Activated CD8-positive, alpha-beta memory T cell treated with anti-CD3 and anti-CD28 coated beads for 1 hour (primary cell): ENCODE data around the gene ALPI.

ENCODE experiments used
- DNase-seq, 2 donors: peaks; one replicate each; pipeline ENCODE4 v3.0.0-alpha.2; 2020; ENCODE audit warnings: low read depth in 1 of 2; ENCODE audit errors: extremely low read depth in 1 of 2

Gene ALPI

DNA sequence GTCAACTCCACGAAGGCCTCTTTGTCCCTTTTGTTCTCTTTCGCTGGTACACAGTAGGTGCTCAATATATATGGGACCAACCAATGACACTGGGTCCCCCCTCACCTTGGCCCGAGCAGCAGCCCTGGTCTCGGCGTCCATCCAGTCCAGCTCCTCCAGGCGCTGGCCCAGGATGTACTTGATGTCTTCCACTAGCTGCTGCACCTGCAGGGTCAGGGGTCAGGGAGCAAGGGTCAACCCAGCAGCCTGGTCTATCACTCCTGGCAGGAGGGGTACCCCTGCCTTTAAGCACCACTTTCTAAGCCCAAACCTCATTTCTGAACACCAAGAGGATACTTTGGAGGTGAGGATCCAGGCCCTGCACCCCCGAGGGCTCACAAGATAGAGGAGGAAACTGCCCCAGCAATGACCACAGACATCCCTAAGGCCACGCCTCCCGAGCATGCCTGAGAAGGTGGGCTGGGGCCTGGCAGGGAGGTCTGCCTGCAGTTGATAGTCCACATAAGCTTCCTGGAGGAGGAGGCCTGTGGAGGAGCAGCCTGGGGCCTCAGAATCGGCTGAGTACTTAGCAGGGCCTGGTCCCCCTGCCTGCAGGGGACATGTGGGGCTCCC, 27.5 kb downstream of the ALPI start:
- DNase-seq: no peak

DNA sequence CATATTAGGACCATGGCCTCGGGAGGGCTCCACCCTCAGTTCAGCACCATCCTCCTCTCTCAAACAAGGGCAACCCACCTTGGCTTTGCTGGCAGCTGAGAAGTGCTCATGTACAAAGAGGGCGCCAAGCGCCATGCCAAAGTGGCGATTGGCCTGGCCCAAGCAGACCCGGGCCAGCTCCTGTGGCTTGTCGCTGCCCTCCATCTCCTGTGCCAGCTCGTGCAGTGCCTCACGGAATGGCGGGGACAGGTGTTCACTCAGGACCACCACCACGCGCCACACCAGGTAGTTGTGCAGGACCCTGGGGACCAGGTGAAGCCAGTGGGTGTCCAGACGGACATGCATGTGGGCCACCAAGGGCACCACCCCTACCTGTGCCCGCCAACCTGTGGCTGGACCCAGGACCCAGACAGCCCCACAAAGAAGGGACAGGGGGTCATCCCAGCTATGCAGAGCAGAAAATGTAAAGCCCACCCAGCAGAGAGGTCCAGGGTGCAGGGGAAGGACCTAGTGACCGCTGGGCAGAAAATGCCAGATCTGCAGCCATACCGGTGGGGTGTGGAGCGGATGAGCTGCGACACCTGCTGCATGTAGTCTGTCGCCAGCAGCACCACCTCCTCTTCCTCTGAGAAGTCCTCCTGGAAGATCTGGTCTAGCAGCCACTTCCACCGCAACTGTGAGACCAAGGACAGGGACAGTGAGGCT, 28.1 kb downstream of the ALPI start:
- DNase-seq: no peak

DNA sequence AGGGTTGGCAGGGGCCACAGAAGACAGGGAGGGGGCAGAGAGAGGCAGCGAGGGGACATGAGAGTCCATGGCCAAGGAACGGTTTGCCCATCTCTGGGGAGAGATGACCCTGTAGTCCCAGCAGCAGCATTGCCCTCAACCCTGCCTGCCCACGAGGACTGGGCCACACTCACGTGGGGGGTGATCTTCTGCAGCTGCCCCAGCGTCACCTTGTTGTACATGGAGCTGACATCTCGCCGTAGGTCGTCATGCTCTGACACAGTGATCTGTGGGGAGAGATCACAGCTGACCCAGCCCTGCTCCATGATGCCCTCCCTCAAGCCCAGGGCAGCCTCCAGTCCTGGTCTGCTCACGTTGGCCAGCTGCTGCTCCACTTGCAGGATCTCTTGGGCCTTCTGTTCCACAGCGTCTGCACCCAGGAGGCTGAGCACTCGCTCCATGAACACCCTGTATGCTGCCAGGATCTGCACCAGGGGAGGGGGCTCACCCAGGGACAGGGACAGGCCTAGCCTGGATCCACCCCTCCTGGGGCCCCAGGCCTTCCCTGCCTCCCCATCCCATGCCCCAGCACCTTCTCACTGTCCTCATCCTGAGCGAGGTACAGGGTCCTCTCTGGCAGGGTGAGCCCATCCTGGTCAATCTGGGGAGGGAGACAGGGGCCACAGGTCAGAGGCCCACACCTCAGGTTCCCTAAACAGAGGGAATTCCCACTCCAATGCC, 28.8 kb downstream of the ALPI start:
- no peak for DNase-seq

DNA sequence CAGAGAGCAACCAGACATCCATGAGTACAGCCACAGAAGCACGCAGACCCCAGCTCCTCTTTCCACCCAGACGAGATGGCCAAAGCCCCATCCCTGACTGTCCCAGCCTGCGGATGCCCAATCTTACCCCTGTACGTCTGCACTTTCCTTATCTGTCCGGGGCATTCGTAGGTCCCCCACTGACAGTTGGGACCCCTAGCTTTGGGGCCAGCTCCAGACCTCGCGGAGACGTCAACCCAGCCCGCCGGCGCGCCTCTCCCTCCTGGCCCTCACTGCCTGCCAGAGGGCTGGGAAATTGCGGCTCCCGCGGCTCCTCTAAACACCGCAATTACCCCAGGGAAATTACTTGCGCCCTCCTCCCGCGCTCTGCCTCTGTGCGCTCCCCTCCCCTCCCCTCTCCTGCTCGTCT, 29.4 kb downstream of the ALPI start:
- DNase-seq: no peak

DNA sequence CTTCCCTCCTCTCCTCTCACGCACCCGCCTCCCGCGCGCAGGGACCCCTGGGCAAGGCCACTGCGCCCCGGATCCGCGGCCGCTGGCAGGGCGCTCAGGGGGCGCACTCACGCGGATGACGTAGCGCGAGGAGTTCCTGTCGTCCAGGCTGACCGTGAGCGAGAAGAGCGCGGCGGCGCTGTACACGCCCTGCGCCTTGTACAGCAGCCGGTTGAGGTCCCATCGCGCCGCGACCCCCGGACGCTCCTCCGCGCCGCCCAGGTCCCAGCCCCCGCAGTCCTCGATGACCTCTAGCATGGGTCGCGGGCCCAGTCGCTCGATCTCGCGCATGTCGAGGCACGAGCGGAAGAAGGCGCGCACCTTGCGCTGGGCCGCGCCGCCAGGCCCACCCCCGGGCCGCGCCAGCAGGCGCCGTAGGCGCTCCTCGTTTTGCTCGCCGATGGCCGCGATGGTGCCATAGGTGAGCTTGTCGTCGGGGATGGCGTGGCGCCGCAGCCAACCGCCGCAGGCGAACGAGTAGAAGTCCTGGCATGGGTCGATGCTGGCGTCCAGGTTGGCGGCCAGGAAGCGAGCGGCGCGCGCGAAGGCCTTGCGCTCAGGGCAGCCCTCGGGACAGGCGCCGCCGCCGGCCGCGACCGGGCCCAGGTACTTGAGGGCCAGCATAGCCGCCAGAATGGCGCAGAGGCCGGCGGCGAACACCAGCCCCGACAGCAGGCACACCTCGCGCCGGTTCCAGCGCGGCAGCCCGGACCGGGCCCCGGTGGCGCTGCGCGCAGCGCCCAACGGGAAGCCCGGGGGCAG, 30.0 kb downstream of the ALPI start:
- DNase-seq: no peak

DNA sequence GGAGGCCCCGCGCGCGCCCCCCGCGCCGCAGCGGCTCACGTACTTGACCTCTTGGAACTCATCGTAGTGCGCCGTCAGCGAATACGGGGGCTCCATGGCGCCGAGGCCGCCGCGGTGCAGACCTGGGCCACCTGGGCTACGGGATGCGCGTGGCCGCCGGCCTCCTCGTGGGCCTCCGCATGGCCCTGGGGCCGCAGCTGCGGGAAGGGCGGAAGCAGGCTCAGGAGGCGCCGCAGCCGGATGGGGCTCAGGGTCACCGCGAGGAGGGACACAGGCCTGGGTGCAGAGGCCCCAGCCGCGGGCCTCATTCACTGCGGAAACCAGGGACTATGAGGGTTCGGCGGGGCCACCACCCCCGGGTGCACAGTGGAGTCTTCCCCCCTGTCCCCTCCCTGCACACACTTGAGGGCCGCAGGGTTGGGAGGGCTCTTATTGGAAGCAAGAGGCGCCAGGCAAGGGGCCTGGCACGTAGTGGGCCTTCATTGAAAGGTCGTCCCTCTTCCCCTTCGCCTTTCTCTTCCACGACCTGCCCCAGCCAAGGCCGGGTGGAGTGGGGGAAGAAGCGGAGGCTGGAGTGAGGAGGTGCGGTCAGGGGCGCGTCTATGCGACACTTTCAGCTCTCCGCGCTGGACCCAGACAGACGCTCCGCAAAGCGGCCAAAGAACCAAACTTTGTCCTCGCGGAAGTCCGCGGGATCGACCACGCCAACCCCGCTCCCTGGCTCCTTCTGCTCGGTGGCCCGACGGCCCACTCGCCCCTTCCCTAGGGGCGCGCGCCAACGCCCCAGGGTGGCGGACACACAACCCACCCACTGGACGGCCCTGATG, 30.8 kb downstream of the ALPI start:
- no peak for DNase-seq

DNA sequence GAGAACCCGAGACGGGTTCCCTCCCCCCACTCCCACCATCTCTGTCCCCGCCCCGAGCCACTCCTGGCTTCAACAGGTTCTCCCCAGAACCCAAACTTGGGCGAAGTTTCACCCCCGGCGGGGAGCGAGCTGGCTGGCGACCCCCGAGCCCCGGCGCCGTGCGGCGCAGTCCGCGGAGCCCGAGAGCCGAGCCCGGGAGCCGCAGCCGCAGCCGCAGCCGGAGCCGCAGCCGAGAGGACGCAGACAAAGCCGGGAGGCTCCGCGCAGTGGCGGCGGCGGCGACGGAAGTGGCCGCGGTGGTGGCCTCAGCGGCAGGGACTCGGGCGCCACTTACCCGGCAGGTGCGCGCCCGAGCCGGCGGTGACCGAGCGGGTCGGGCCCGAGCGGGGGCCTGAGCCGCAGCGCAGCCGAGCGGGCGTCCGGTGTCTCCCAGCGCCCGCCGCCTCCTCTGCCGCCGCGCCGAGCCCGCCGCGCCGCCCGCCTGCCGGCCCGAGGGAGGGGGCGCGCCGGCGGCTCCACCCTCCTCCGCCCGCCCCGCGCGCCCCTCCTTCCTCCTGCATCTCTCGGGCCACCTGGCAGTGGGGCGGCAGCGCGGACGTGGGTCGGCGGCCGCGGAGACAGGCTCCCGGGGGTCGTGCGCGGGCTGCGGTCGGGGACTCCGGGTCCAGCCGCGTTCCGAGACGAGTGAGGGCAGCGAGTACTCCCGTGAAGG, 31.6 kb downstream of the ALPI start, which contains the start of gene ECEL1:
ECEL1 (minus strand) TSS at position 450 of the 712 bp plus-strand sequence. CDS start 1,181 bp downstream, outside the sequence.
- DNase-seq: no peak

DNA sequence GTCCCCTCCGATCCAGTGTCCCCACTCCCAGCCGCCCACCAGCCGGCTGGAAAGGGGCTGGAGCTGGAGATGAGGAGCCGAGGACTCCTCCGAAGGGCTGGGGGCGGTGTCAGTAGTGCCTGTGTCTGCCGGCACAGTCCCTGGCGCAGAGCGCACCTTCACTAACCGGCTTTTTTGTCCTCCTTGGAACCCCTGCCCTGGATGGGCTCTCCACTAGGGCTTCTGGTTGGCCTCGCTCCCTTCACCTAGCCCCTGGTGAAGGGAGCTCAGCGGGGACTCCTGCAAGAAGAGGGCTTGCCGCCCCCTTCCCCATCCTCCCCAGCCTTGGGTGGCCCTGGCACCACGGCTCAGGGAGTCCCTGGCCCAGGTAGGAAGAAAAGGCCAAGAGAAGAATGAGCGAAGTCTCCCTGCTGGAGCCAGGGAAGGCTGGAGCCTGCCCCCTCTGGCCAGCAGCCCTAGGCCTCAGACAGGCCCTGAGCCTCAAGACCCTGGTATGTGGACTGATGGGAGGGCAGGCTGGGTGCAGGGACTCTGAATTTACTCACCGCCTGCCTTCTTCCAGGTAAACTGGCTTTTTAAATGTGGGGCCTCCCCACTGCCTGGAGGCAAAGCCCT, 32.3 kb downstream of the ALPI start:
- DNase-seq: no peak

DNA sequence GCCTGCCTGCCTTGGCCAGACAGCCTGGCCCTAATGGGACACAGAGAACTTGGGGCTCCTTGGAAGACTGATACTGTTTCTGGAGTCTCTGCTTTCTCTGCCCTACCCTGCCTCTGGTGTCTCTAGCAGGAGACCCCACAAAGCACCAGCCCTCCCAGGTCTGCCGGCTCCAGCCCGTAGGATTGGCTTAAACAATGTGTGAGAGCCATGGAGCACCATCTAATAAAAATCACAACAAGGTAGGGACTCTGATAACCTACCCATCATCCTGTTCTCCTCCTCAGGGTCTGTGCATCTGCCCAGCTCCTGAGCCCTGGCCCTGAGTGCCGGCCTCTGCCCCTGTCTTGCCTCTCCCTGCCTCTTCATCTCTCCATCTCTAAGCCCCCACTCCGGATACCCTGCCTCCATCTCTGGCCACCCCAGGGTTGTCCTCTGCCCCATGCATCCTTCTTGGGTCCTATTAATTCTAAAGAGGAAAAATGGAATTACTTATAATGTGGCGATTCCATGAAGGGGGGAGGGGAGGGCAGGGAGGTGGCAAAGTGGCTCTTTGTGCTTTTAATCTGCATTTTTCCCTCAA, 32.9 kb downstream of the ALPI start:
- no peak for DNase-seq

DNA sequence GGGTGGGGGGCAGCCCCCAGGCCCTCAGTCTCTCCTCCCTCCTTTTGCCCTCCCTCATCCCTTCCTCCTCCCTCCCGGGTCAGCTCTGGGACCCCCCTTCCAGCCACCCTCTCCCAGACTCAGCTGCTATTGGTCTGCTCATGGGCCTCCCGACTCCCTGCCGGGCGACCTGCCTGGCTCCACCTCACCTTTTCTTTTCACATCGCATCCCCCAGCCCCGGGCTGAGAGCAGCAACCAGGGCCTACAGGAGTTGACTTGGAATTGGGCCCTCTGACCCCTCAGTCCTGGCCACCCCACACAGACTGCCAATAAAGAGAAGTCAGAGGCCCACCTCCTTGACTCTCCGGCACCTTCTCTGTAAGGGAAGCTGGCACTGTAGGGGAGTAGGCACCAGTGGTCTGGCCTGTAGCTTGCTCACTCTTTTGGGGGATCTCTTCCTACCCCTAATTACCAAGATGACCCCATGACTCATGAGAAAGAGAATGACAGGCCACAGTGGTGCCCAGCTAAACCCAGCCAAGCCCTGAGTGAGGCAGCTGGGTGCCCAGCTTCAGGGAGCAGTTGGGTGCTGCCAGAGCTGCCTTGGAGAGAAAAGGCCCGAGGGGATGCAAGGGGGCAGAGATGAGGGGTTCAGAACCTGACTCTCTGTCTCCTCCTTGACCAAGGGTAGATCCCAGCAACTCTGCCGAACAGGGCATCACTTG, 33.7 kb downstream of the ALPI start:
- DNase-seq: no peak

DNA sequence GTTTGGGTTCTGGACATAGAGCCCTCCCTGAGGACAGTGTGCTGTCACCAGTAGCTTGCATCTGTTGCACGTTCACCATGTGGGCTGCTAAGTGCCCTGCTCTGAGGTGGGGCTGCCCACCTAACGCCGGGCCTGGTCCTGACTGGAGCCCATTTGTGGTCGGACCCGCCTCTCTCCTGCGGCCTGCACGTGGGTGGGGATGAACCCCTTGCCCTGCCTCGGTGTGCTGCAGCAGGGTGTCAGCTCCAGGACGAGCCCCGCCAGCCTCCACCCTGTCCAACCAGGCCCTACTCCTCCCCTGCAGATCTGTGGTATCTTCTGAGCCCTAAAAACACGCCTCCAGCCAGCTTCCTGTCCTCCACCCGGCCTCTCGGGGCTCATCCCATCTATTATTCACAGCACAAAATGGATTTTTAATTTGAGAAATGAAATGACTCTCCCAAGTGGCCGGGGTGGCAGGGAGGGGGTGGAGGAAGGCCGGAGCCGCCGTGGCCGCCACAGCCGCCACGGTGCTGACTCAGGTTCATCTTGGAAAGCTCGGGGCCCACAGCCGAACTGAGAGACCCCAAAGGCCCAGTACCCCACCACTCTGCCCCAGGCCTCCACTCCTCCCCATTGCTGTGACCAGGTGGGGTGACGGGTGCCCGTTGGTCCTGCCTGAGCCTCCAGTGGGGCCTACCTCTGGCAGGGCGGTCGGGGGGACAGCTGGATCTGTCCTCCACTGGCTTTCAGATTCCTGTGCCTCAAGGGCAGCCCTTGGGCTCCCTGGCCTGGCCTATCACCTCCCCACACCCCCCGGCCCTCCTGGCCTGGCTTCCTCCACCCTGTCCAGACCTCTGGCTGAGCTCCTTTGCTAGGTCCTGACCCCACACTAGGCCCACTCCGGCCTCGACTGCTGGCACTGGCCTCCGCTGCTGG, 34.5 kb downstream of the ALPI start:
- no peak for DNase-seq

DNA sequence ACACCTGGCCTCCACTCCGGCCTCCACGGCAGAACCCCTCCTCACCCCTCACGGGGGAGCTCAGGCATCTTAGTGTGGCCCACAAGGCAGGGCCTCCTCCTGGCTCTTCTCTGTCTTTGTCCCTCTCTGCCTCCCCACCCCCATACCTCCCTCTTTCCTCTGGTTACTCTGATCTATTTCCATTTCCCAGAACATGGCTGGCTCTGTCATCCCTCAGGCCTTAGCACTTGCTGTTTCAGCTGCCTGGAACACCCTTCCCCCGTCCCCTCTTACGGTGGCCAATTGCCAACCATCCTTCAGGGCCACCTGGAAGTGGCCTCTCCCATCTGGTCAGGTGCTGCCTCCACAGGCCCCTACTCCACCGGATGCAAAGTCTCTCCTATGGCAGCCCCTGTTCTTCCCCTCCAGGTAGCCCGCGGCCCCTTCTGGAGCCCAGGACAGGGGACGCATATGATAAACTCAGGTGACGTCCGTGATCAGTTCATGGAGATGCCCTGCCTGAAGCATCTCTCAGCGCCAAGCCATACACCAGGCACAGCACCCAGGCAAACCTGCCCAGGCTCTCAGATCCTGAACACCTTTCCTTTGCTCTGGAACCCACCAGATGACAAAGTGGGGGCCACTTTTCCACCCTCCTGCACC, 35.3 kb downstream of the ALPI start:
- no peak for DNase-seq

DNA sequence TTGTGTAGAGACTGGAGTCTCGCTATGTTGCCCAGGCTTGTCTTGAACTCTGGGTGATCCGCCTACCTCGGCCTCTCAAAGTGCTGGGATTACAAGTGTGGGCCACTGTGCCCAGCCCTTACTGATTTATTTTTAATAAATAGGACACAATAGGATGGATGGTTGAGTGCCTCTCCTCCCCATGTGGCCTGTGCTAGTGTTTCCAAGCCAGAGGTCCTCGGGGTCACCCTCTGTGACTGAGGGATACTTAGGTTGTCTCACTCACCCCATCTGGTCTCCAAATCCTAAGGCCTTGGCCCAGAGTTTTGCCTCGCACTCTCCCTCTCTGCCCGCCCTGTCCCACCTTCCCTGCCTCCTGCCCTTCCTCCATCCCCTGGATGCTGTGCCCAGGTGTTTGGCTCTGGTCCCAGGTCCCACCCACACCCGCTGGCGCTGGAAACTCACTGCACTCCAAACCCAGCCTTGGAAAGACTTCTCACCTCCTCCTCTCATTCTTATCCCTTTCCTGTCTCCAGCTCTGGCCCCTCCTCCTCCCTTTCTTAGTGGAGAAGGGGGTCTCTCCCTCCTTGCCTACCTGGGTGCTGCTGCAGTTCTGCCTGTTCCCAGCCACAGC, 36.4 kb downstream of the ALPI start:
- no peak for DNase-seq

DNA sequence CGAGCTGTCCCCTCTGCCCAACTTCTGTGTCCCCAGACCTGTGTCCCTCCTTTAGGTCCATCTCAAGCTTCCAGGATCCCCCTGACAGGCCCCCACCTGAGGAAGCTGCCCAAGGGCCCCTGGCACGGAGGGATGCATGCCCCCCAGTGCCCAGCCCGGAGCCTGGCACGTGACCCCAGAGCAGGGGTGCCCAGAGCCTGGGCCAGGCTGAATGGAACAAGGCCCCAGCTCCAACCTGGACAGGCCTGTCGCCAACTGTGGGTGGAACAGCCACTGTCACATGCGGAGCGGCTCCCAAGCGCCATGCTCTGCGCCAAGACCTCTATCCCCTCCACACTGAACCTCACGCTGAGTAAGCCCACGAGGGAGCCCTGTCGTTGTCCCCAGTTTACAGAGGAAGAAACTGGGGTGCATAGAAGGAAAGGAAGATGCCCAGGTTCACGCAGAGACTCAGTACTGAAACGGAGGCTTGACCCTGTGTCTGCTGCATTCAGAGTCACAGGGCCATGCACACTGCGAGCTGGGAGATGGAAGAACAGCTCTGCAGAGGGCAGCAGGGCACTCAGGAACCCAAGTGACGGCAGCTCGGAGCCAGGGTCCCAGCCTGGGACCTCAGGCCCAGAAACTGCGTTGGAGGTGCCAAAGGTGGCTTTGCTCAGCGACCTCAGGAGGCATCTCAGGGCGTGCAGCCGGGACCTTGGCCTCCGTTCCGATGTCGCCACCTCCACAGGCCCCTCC, 37.2 kb downstream of the ALPI start:
- no peak for DNase-seq

DNA sequence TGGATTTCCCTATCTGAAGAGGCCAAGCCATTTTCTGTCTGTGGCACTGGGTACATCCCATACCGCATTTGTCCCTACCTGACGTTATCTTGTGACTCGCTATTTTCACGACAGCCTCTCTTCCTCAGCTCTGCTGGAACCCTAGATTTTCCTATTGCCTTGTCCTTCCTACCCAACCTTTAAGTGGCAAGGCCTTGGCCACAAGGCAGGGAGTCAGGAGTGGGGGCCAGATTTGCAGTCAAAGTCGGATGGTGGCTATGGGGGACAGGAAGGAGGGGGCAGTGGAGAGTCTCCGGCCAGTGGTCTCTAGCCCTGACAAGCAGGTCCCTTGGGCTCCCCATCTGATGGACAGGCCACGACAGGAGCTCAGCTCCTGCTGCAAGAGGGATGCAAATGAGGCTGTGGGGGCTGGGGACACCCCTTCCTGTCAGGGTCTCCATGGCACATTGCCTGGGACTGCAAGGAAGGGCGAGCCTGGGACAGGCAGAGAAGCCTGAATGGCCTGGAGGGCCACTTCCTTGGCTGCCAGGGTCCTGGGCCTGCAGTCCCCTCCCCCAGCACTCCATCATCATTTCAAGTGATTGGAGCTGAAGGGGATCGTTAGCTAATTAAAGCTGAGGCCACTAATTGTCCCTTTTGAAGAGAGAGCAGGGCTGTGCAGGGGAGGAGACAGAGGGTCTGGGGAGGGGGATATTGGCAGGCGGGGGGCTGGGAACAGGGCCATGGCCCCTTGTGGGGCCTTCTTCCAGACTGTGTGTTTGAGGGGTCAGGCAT, 37.9 kb downstream of the ALPI start:
- no peak for DNase-seq
